Spleen (tissue), 11 donors: Measurements from ENCODE around the gene GRIK4. TPM values are rescaled to one million over a fixed set of nuclear protein-coding genes. Genes with fewer than 3 reads are reported as not detected.

ENCODE experiments used
- DNase-seq: peaks from one replicate; pipeline ENCODE4 v3.0.0-alpha.2; 2020
- H3K27ac ChIP-seq, 8 donors: fragments of 200-600 bp; sonication (generic) in 7 of 8; 1 replicate in 4 of 8; 2 replicates in 4 of 8; pipeline versions ENCODE4 v1.5.0 to v1.8.0; 2016 to 2021; ENCODE audit warnings: inconsistent platforms in 4 of 8, mild to moderate bottlenecking in 4 of 8, moderate library complexity in 1 of 8
- H3K27me3 ChIP-seq, 7 donors: fragments of 200-600 bp; sonication (generic) in 6 of 7; replicated peaks in 1 of 7; 1 replicate in 4 of 7; 2 replicates in 3 of 7; pipeline versions ENCODE4 v1.5.0 to v1.8.0; 2016 to 2021; ENCODE audit warnings: inconsistent platforms in 3 of 7, mild to moderate bottlenecking in 1 of 7
- H3K36me3 ChIP-seq, 6 donors: fragments of 200-600 bp; sonication (generic) in 5 of 6; 1 replicate in 4 of 6; 2 replicates in 2 of 6; pipeline versions ENCODE4 v1.5.0 to v1.8.0; 2016 to 2021; ENCODE audit warnings: inconsistent platforms in 2 of 6
- H3K4me1 ChIP-seq, 6 donors: fragments of 200-600 bp; sonication (generic) in 5 of 6; 1 replicate in 3 of 6; 2 replicates in 3 of 6; pipeline versions ENCODE4 v1.5.0 to v1.8.0; 2016 to 2021; ENCODE audit warnings: inconsistent platforms in 3 of 6
- H3K4me3 ChIP-seq, 8 donors: fragments of 200-600 bp; sonication (generic) in 7 of 8; 1 replicate in 4 of 8; 2 replicates in 4 of 8; pipeline versions ENCODE4 v1.5.0 to v1.8.0; 2016 to 2021; ENCODE audit warnings: inconsistent platforms in 4 of 8, mild to moderate bottlenecking in 4 of 8, moderate library complexity in 2 of 8
- H3K9me3 ChIP-seq, 8 donors: fragments of 200-600 bp; sonication (generic) in 7 of 8; 1 replicate in 4 of 8; 2 replicates in 4 of 8; pipeline versions ENCODE4 v1.5.0 to v1.8.0; 2016 to 2021; ENCODE audit warnings: inconsistent platforms in 4 of 8
- POLR2A ChIP-seq, 3 donors: fragments of 450-650 bp; IDR thresholded peaks; one replicate each; pipeline ENCODE4 v1.5.1; 2017; ENCODE audit warnings: antibody characterized with exemption in 3 of 3, mild to moderate bottlenecking in 1 of 3
- POLR2AphosphoS5 ChIP-seq, 3 donors: sonication (generic); formaldehyde crosslinking; IDR thresholded peaks; one replicate each; pipeline ENCODE4 v1.5.1; 2017; ENCODE audit warnings: antibody characterized with exemption in 3 of 3
- WGBS, 5 donors: extraction: QIAGEN DNeasy Blood & Tissue Kit in 3 of 5; methylation state at CpG; one replicate each; pipeline versions ENCODE4 v1.1.5 to v1.1.7; 2013 to 2018; 5-methylcytosine and 5-hydroxymethylcytosine counted together
- intact Hi-C: fragments of 100-400 bp; cut with DNase I; formaldehyde crosslinking; loops from one replicate; pipeline ENCODE4 v1.15.0; 2023; ENCODE audit warnings: low total_unique reads
- polyA plus RNA-seq, 3 donors: library from polyadenylated mRNA; stranded (reverse); fragments of 200-250 nt; gene quantifications; one replicate each; pipeline ENCODE4 v1.2.1, GENCODE V29; 2013
- total RNA-seq, 7 donors: library from RNA; depleted of rRNA in 3 of 7; stranded (reverse); fragments of >200 nt in 3 of 7; fragmentation: NEBNext Ultra II Directional in 4 of 7; extraction: Animal tissue kit (Norgen Biotek cat#: 25700) in 4 of 7; gene quantifications; one replicate each; pipeline versions ENCODE4 v1.1.0 to v1.2.1, GENCODE V29; 2016 to 2021
- TF ChIP-seq, protein P1 (sequence below), 11 experiments: fragments of 200-600 bp in 7 of 11; fragments of 450-650 bp in 4 of 11; sonication (generic) in 4 of 11; IDR thresholded peaks in 8 of 11; conservative IDR thresholded peaks in 3 of 11; 1 replicate in 7 of 11; 2 replicates in 4 of 11; pipeline versions ENCODE4 v1.4.0 to v1.8.0; 2016 to 2021; ENCODE audit warnings: antibody characterized with exemption in 11 of 11, inconsistent platforms in 4 of 11, mild to moderate bottlenecking in 1 of 11
- donor health status: healthy with polysubstance abuse.
- donor health status: DM: no; HTN: no; CAD: no; lungs with moderate emphysema.
- donor health status: DM: no; HTN: no; CAD: no.
- donor health status: Bipolar disorder and iron deficiency.
- donor health status: healthy.
- donor health status: DM: no; HTN: no; CAD: no.
- donor health status: DM: yes; HTN: yes; CAD: no.

The GRIK4 gene
- total and polyA plus RNA-seq, 10 donors, result 0.04 to 2.4 (median 0.59) TPM

GRCh38 chr11:120556797-120557196 is 45.2 kb downstream of the GRIK4 start:
- Histone ChIP-seq H3K4me1 (peaks cover 0 to 4% (median 0%) of the 10 kb centered on the region in 6 donors), H3K27me3 (peaks cover 0 to 14% (median 0%) of the 10 kb centered on the region in 7 donors), H3K27ac (no peak overlapping the region), H3K9me3 (no peaks in the 10 kb centered on the region), H3K36me3 (no peaks in the 10 kb centered on the region), H3K4me3 (no peak overlapping the region)
- 77 to 87% (median 81%) methylated on average over 9 of the region's 9 CpGs for WGBS, 5 donors
- peak; percentile 52 for DNase-seq
- TF ChIP-seq POLR2A (IDR thresholded peaks at IDR 0.05), result no peak
- intact Hi-C loops, result no loop called here

GRCh38 chr11:120558744-120559431 is 47.3 kb downstream of the GRIK4 start:
- 76 to 94% (median 90%) methylated on average over 8 of the region's 8 CpGs for WGBS, 5 donors
- intact Hi-C loops, result no loop called here
- Histone ChIP-seq H3K27ac (no peak overlapping the region), H3K36me3 (no peaks in the 10 kb centered on the region), H3K9me3 (no peaks in the 10 kb centered on the region), H3K4me1 (peaks cover 0 to 9% (median 3%) of the 10 kb centered on the region in 6 donors), H3K4me3 (no peak overlapping the region), H3K27me3 (peaks cover 0 to 29% (median 9%) of the 10 kb centered on the region in 7 donors)
- no peak for TF ChIP-seq POLR2A (IDR thresholded peaks at IDR 0.05)
- TF ChIP-seq, protein P1, sequence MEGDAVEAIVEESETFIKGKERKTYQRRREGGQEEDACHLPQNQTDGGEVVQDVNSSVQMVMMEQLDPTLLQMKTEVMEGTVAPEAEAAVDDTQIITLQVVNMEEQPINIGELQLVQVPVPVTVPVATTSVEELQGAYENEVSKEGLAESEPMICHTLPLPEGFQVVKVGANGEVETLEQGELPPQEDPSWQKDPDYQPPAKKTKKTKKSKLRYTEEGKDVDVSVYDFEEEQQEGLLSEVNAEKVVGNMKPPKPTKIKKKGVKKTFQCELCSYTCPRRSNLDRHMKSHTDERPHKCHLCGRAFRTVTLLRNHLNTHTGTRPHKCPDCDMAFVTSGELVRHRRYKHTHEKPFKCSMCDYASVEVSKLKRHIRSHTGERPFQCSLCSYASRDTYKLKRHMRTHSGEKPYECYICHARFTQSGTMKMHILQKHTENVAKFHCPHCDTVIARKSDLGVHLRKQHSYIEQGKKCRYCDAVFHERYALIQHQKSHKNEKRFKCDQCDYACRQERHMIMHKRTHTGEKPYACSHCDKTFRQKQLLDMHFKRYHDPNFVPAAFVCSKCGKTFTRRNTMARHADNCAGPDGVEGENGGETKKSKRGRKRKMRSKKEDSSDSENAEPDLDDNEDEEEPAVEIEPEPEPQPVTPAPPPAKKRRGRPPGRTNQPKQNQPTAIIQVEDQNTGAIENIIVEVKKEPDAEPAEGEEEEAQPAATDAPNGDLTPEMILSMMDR (IDR thresholded peaks at IDR 0.05 in 8 of 11, conservative IDR thresholded peaks at IDR 0.05 in 3 of 11), result no peak
- no peak for TF ChIP-seq POLR2AphosphoS5 (IDR thresholded peaks at IDR 0.05)
- DNase-seq, result no peak

DNA sequence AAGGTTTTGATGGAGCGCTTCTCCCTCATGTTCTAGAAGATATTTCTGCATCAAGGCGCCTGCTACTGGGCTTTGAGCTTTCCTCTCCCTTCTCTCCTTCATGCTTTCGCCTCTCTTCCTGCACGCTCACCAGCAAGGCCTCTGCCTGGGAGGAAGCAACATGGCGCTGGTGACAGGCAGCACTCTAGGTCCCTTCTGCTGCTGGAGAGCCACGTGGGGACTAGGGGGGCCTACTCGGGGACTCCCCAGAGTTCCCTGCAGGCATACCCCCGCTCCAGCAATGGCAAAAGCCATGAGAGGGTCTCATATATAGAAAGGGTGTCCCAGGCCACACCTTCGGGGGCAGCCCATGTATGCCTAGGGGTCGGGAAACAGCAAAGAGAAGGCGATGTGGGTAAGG is 49.7 kb downstream of the GRIK4 start:
- Histone ChIP-seq H3K27ac (no peak overlapping the region), H3K9me3 (no peaks in the 10 kb centered on the region), H3K27me3 (peaks cover 2 to 53% (median 29%) of the 10 kb centered on the region in 7 donors), H3K36me3 (no peaks in the 10 kb centered on the region), H3K4me3 (no peak overlapping the region), H3K4me1 (peaks cover 14 to 25% (median 20%) of the 10 kb centered on the region in 6 donors)
- TF ChIP-seq POLR2A (IDR thresholded peaks at IDR 0.05) (no peak), POLR2AphosphoS5 (IDR thresholded peaks at IDR 0.05) (no peak)
- TF ChIP-seq, protein P1 (IDR thresholded peaks at IDR 0.05 in 8 of 11, conservative IDR thresholded peaks at IDR 0.05 in 3 of 11), result no peak
- intact Hi-C loops, result no loop called here
- peak; percentile 40 for DNase-seq
- 89 to 95% (median 91%) methylated on average over 10 to 11 of the region's 11 CpGs for WGBS, 5 donors

DNA sequence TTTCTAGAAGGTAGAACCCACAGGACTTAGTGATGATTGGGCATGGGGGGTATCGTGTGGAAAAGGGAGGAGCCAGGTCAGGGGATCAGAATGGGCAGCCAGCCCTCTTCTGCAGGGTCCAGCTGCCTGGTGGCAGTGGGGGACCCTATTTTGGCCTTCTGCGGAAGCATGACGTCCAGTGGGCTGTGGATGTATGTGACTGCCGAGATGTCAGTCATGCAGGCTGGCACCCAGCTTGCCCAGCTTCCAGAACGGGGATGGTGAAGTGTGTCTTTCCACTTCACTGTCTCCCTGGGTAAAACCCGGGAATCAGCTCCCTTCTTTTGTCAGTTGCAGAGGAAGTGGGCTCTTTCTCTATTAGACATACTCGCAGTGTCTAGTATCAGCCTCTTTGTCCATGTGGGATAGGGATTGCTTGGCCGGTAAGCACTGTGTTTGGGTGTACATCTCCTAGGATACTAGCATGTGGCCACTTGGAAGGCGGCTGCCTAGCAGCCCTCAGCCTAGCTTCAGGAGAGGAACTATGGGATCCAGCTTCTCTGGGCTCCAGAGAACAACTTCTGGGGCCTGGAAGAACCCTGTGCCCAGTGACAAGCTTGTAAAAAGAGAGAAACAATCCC is 51.4 kb downstream of the GRIK4 start:
- DNase-seq, result peak; percentile 48
- 77 to 87% (median 83%) methylated on average over 9 of the region's 9 CpGs for WGBS, 5 donors
- H3K9me3 ChIP-seq, result no peaks in the 10 kb centered on the region
- peaks cover 14 to 25% (median 20%) of the 10 kb centered on the region in 6 donors for H3K4me1 ChIP-seq
- TF ChIP-seq POLR2AphosphoS5 (IDR thresholded peaks at IDR 0.05) (no peak), POLR2A (IDR thresholded peaks at IDR 0.05) (no peak)
- TF ChIP-seq, protein P1 (IDR thresholded peaks at IDR 0.05 in 8 of 11, conservative IDR thresholded peaks at IDR 0.05 in 3 of 11), result no peak
- H3K36me3 ChIP-seq, result no peaks in the 10 kb centered on the region
- H3K27ac ChIP-seq, result no peak overlapping the region
- no peak overlapping the region for H3K4me3 ChIP-seq
- peaks cover 2 to 58% (median 29%) of the 10 kb centered on the region in 7 donors for H3K27me3 ChIP-seq
- intact Hi-C loops, result no loop called here
